GM12875 (cell line): ENCODE results near the gene CAMLG.

Experiments
- H3K4me3 ChIP-seq: one replicate; pipeline ENCODE4 v1.5.1; 2011; ENCODE audit warnings: low read depth, low read length, control low read depth
- TF ChIP-seq, protein P1 (sequence below): IDR thresholded peaks from 2 replicates; pipeline ENCODE4 v1.5.1; 2011; ENCODE audit warnings: low read depth, mild to moderate bottlenecking, control low read depth, inconsistent platforms, low read length, moderate library complexity, borderline replicate concordance; ENCODE audit not compliant: insufficient read depth

Gene CAMLG

DNA sequence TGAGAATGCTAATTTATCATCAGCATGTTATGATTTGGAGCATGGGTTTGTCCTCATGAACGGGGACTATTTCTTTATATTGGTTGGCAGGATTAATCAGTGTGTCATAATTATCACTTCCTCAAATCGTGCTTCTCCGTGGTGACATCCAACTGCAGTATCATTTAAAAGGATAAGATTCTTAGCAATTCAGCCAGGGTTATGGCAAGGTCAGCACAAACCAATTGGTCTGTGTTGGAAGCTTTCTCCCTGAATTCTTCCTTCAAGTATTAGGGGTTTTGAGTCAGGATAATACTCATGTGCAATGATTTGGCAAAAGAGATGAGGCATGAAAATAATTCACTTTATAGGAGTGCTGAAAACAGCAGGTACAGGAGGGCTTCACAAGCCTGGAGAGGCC is 5.5 kb upstream of the CAMLG start:
- TF ChIP-seq, protein P1, sequence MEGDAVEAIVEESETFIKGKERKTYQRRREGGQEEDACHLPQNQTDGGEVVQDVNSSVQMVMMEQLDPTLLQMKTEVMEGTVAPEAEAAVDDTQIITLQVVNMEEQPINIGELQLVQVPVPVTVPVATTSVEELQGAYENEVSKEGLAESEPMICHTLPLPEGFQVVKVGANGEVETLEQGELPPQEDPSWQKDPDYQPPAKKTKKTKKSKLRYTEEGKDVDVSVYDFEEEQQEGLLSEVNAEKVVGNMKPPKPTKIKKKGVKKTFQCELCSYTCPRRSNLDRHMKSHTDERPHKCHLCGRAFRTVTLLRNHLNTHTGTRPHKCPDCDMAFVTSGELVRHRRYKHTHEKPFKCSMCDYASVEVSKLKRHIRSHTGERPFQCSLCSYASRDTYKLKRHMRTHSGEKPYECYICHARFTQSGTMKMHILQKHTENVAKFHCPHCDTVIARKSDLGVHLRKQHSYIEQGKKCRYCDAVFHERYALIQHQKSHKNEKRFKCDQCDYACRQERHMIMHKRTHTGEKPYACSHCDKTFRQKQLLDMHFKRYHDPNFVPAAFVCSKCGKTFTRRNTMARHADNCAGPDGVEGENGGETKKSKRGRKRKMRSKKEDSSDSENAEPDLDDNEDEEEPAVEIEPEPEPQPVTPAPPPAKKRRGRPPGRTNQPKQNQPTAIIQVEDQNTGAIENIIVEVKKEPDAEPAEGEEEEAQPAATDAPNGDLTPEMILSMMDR: no peak
- H3K4me3 ChIP-seq: no peak overlapping the region

DNA sequence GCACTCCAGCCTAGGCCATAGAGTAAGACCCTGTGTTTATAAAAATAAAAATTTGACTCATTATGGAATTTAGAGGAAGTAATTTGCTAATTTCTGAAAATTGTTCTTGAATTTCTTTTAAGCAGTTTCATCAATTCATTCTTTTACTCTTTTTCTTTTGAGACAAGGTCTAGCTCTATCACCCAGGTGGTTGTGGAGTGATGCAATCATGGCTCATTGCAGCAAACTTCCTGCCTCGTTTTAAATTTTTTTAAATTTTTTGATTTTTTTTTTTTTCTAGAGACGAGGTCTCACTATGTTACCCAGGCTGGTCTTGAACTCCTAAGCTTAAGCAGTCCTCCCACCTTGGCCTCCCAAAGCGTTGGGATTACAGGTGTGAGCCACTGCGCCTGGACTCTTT is 3.1 kb upstream of the CAMLG start:
- TF ChIP-seq, protein P1: no peak
- H3K4me3 ChIP-seq: no peak overlapping the region

DNA sequence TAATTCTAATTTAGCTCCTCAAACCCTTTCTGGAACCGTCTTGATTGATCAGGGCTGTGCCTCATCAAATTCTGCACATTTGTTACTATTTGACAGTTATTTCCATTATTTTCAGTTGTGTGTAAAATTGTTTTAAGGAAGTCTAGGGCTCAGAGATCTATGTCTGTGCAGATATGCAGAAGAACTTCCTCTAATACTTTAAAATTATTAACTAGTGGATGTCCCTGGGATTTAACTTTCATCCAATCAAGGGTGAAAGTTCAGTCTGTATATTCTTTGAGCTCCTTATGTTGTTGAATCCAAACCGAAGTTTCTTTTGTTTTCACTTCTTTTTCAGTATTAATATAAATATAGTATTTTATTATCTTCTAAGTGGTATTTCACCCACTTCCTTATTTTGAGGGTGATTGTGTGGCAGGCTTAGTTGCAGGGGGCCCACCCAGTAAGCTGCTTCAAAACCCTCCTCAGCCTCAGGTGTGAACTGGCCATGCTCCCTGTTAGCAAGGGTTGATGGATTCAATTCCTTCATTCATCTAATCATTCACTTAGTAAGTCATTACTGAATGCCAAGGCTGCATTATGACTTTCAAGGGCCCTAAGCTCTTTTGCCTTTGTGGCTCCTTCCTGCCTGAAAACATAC is 2.1 kb upstream of the CAMLG start:
- TF ChIP-seq, protein P1: no peak

DNA sequence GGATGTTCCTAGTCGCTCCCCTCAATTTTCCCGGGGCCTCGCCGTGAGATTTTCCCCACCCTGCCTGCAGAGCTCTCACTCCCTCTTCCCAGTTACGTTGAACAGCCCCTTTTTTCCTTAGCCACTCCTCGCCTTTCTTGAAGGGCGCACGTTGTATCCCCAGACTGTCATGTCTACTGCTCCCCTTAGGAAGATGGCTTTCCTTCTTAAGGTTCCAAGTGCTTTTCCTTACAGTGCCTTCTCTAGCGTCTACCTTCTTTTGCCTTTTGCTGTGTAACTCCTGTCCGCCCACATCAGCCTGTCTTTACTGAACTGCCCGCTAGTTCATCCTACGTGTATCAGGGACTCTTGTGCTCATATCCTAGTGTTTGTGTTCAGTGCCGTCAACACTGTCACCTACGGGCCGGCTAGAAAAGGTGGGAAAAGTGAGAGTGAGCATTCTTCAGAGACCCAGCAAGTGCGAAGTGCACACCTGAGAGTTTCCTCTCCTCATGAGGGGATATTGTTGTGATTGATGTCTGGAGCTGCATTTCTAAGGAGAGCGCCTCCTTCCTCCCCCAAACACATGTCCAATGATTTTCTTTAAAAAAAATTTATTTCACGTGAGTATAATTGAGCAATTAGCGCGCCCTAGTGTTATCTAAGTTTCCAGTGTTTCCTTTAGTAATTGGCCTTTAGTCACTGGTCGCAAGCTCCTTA is 764 bp downstream of the CAMLG start:
- TF ChIP-seq, protein P1: peak; percentile 23; the same call in 1 of the 2 replicates
- H3K4me3 ChIP-seq: peak overlapping the region; percentile 71

More for the DNA sequence above, 2.1 kb upstream of the CAMLG start:
- no peak overlapping the region for H3K4me3 ChIP-seq

DNA sequence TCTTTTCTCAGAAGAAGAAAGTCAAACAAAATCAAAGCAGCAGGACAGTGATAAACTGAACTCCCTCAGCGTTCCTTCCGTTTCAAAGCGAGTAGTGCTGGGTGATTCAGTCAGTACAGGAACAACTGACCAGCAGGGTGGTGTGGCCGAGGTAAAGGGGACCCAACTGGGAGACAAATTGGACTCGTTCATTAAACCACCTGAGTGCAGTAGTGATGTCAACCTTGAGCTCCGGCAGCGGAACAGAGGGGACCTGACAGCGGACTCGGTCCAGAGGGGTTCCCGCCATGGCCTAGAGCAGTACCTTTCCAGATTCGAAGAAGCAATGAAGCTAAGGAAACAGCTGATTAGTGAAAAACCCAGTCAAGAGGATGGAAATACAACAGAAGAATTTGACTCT is 2.7 kb downstream of the CAMLG start:
- H3K4me3 ChIP-seq: no peak overlapping the region
- TF ChIP-seq, protein P1: no peak

DNA sequence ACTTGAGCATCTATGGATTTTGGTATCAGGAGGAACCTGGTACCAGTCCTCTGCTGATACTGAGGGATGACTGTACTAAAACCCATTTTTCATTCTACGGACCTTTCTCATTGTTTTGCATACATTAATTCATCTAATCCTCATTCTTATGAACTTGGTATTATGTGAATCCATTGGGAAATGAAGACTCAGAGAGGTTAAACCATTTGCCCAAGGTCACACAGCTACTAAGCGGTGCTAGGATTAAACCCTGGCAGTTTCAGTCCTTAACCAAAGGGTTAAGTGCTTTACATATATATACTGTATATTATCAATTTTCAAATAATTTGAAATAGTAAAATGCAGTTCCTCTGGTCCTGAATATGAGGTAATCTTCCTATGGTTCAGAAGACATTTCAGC is 3.8 kb downstream of the CAMLG start:
- TF ChIP-seq, protein P1: no peak
- no peak overlapping the region for H3K4me3 ChIP-seq

DNA sequence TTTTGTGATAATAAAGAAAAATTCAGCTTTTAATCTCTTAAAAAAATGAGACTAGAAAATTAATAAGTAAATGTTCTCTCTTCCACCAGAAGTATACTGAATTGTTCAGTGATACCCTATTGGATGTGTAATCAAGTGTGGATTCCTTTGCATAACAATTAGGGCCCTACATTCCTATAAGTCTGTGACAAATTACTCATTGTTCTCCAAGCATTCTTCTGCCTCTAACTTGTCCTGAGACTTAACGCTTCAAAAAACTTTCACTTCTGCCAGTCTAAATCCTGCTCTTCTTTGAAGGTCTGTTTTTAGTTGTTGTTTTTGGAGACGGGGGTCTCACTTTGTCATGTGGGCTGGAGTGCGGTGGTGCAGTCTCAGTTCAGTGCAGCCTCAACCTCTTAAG is 11.1 kb downstream of the CAMLG start:
- H3K4me3 ChIP-seq: no peak overlapping the region
- TF ChIP-seq, protein P1: no peak
